HepG2 (cell line): ENCODE results near the gene PPP1R15A. TPM values are rescaled to one million over a fixed set of nuclear protein-coding genes. Genes with fewer than 3 reads are reported as not detected.

Experiments
- ATRX ChIP-seq: sonication (generic); formaldehyde crosslinking; IDR thresholded peaks from 2 replicates; pipeline ENCODE4 v1.4.0; 2020; ENCODE audit warnings: missing genetic modification reagents, borderline replicate concordance
- ELF4 ChIP-seq: sonication (generic); formaldehyde crosslinking; IDR thresholded peaks from 2 replicates; pipeline ENCODE4 v1.5.0; 2020; ENCODE audit warnings: missing genetic modification reagents, mild to moderate bottlenecking, moderate library complexity, borderline replicate concordance
- FOSL2 ChIP-seq: sonication (generic); formaldehyde crosslinking; IDR thresholded peaks from 2 replicates; pipeline ENCODE4 v1.4.0; 2020; ENCODE audit warnings: missing genetic modification reagents
- FOXK2 ChIP-seq: fragments of 450-650 bp; IDR thresholded peaks from 2 replicates; pipeline ENCODE4 v1.6.1; 2016
- HMG20A ChIP-seq: IDR thresholded peaks from 2 replicates; pipeline ENCODE4 v1.6.1; 2016; ENCODE audit warnings: borderline replicate concordance
- HMG20B ChIP-seq: conservative IDR thresholded peaks from 2 replicates; pipeline ENCODE4 v1.6.1; 2016; ENCODE audit warnings: missing genetic modification reagents, missing compliant biosample characterization
- HNRNPLL ChIP-seq: fragments of 200-400 bp; formaldehyde crosslinking; IDR thresholded peaks from 2 replicates; pipeline ENCODE4 v1.6.1; 2017; ENCODE audit warnings: mild to moderate bottlenecking, low read depth, low read length; ENCODE audit not compliant: poor library complexity, severe bottlenecking
- NFIB ChIP-seq: sonication (generic); formaldehyde crosslinking; IDR thresholded peaks from 2 replicates; pipeline ENCODE4 v1.9.0; 2021; ENCODE audit warnings: missing genetic modification reagents, mild to moderate bottlenecking, borderline replicate concordance
- PTBP1 ChIP-seq: fragments of 200-400 bp; formaldehyde crosslinking; IDR thresholded peaks from 2 replicates; pipeline ENCODE4 v1.6.1; 2018; ENCODE audit warnings: low read length, low read depth; ENCODE audit not compliant: poor library complexity, severe bottlenecking
- ZBTB8A ChIP-seq: sonication (generic); formaldehyde crosslinking; IDR thresholded peaks from 2 replicates; pipeline ENCODE4 v1.4.0; 2020; ENCODE audit warnings: mild to moderate bottlenecking, low read depth, missing genetic modification reagents, borderline replicate concordance
- ZNF205 ChIP-seq: IDR thresholded peaks from 2 replicates; pipeline ENCODE4 v1.6.1; 2018; ENCODE audit warnings: missing biosample characterization, missing genetic modification reagents
- ZNF24 ChIP-seq: fragments of 450-650 bp; IDR thresholded peaks from 2 replicates; pipeline ENCODE4 v1.6.1; 2017; ENCODE audit warnings: antibody characterized with exemption, mild to moderate bottlenecking
- ZNF44 ChIP-seq: sonication (generic); formaldehyde crosslinking; IDR thresholded peaks from 2 replicates; pipeline ENCODE4 v1.5.1; 2020; ENCODE audit warnings: mild to moderate bottlenecking, missing genetic modification reagents
- ZNF441 ChIP-seq: sonication (generic); formaldehyde crosslinking; IDR thresholded peaks from 2 replicates; pipeline ENCODE4 v1.7.0; 2021; ENCODE audit warnings: missing genetic modification reagents, borderline replicate concordance
- ZNF781 ChIP-seq: sonication (generic); formaldehyde crosslinking; IDR thresholded peaks from 2 replicates; pipeline ENCODE4 v1.5.1; 2020; ENCODE audit warnings: borderline replicate concordance, mild to moderate bottlenecking, missing genetic modification reagents; ENCODE audit errors: not compliant biosample characterization
- polyA plus RNA-seq, 8 experiments: library from polyadenylated mRNA; depleted of rRNA in 3 of 8; stranded (reverse) in 7 of 8; unstranded in 1 of 8; fragments of >200 nt; fragmentation: Illumina TruSeq in 4 of 8; extraction: Trizol in 4 of 8; gene quantifications; 2 replicates each; pipeline versions ENCODE4 v1.2.1 to v1.2.3, GENCODE V29; 2011 to 2016; ENCODE audit warnings: low read depth in 4 of 8, missing spikeins in 1 of 8, mixed read lengths in 1 of 8; ENCODE audit not compliant: insufficient read depth in 1 of 8
- total RNA-seq, 5 experiments: library from RNA; depleted of rRNA; stranded (reverse); fragments of >200 nt; fragmentation: Illumina TruSeq; extraction: Trizol; gene quantifications; 2 replicates each; pipeline ENCODE4 v1.2.3, GENCODE V29; 2016; ENCODE audit warnings: low read depth in 1 of 5
- TF ChIP-seq, protein P1 (sequence below): IDR thresholded peaks from 2 replicates; pipeline ENCODE4 v1.4.0; 2020; ENCODE audit warnings: mild to moderate bottlenecking, missing genetic modification reagents
- TF ChIP-seq, protein P2 (sequence below): sonication (generic); formaldehyde crosslinking; IDR thresholded peaks from 2 replicates; pipeline ENCODE4 v1.4.0; 2020; ENCODE audit warnings: mild to moderate bottlenecking, missing genetic modification reagents
- TF ChIP-seq, protein P3 (sequence below), 2 experiments: sonication (generic) in 1 of 2; formaldehyde crosslinking in 1 of 2; IDR thresholded peaks; 2 replicates each; pipeline versions ENCODE4 v1.5.1 to v1.6.1; 2011 to 2020; ENCODE audit warnings: borderline replicate concordance in 1 of 2, low read depth in 1 of 2, low read length in 1 of 2, mild to moderate bottlenecking in 1 of 2, missing genetic modification reagents in 1 of 2, moderate library complexity in 1 of 2
- TF ChIP-seq, protein P4 (sequence below): IDR thresholded peaks from 2 replicates; pipeline ENCODE4 v1.6.1; 2016; ENCODE audit warnings: low read depth, borderline replicate concordance
- TF ChIP-seq, protein P5 (sequence below): fragments of 450-650 bp; IDR thresholded peaks from 2 replicates; pipeline ENCODE4 v1.6.1; 2017

PPP1R15A gene
- total and polyA plus RNA-seq, 2 of the 13 experiments (the other 11 are each of a cell fraction or from before 2014, with no cell fraction given) = 15.6 to 18.5 TPM

DNA sequence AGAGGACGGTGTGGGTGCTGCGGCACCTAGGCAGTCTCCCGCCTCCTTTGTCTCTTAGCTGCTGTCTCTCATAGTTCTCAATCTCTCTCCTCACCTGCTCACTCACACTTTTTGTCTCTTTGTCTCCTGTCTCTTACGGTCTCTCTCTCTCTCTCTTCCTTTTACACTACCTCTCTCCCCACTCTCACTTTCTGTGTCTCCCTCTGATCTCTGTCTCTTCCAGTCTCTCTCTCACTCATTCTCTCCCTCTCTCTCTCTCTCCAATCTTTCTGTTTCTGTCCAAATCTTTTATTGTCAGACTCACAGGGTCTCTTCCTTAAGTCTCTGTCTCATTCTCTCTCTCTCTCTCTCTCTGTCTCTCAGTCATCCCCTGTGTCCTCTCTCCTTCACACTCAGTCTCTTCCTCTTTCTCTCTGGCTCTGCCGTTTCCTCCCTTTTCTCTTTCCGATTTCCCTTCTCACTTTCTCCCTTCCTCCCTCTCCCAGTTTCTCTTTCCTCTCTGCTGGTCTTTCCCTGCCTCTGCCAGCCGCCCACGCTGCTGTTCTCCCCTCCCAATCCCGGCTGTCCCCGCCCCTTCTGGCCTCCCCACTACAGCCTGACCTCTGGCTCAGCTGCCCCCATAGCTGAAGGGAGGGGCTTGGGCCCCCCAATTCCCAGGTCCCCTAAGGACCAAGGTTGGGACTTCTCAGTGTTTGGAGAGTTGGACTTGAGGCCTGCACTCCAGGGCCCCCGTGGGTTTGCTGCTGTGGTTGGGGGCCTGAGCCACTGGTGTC lies 3.9 kb upstream of the PPP1R15A start, which contains the start of gene PLEKHA4 (continued):
- TF ChIP-seq, protein P1, sequence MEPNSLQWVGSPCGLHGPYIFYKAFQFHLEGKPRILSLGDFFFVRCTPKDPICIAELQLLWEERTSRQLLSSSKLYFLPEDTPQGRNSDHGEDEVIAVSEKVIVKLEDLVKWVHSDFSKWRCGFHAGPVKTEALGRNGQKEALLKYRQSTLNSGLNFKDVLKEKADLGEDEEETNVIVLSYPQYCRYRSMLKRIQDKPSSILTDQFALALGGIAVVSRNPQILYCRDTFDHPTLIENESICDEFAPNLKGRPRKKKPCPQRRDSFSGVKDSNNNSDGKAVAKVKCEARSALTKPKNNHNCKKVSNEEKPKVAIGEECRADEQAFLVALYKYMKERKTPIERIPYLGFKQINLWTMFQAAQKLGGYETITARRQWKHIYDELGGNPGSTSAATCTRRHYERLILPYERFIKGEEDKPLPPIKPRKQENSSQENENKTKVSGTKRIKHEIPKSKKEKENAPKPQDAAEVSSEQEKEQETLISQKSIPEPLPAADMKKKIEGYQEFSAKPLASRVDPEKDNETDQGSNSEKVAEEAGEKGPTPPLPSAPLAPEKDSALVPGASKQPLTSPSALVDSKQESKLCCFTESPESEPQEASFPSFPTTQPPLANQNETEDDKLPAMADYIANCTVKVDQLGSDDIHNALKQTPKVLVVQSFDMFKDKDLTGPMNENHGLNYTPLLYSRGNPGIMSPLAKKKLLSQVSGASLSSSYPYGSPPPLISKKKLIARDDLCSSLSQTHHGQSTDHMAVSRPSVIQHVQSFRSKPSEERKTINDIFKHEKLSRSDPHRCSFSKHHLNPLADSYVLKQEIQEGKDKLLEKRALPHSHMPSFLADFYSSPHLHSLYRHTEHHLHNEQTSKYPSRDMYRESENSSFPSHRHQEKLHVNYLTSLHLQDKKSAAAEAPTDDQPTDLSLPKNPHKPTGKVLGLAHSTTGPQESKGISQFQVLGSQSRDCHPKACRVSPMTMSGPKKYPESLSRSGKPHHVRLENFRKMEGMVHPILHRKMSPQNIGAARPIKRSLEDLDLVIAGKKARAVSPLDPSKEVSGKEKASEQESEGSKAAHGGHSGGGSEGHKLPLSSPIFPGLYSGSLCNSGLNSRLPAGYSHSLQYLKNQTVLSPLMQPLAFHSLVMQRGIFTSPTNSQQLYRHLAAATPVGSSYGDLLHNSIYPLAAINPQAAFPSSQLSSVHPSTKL = peak; percentile 7; the same call in 1 of the 2 replicates
- TF ChIP-seq PTBP1 = no peak
- TF ChIP-seq, protein P2, sequence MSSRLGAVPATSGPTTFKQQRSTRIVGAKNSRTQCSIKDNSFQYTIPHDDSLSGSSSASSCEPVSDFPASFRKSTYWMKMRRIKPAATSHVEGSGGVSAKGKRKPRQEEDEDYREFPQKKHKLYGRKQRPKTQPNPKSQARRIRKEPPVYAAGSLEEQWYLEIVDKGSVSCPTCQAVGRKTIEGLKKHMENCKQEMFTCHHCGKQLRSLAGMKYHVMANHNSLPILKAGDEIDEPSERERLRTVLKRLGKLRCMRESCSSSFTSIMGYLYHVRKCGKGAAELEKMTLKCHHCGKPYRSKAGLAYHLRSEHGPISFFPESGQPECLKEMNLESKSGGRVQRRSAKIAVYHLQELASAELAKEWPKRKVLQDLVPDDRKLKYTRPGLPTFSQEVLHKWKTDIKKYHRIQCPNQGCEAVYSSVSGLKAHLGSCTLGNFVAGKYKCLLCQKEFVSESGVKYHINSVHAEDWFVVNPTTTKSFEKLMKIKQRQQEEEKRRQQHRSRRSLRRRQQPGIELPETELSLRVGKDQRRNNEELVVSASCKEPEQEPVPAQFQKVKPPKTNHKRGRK (CRISPR knock-in tag) = peak; percentile 92
- TF ChIP-seq HMG20A (CRISPR knock-in tag) = no peak
- no peak for TF ChIP-seq ATRX (CRISPR knock-in tag)
- no peak for TF ChIP-seq ZNF24
- TF ChIP-seq ZNF44 = no peak
- TF ChIP-seq ZNF781 (CRISPR knock-in tag) = peak; percentile 17
- peak; percentile 36 for TF ChIP-seq FOSL2
- no peak for TF ChIP-seq ZNF205 (CRISPR knock-in tag)
- TF ChIP-seq, protein P3, sequence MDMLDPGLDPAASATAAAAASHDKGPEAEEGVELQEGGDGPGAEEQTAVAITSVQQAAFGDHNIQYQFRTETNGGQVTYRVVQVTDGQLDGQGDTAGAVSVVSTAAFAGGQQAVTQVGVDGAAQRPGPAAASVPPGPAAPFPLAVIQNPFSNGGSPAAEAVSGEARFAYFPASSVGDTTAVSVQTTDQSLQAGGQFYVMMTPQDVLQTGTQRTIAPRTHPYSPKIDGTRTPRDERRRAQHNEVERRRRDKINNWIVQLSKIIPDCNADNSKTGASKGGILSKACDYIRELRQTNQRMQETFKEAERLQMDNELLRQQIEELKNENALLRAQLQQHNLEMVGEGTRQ (IDR thresholded peaks at IDR 0.05; ENCODE audit: low read depth, low read length) = no peak
- TF ChIP-seq, protein P3 (CRISPR knock-in tag; IDR thresholded peaks at IDR 0.05; ENCODE audit: borderline replicate concordance) = no peak
- no peak for TF ChIP-seq ELF4 (CRISPR knock-in tag)
- TF ChIP-seq ZBTB8A (CRISPR knock-in tag) = no peak
- TF ChIP-seq NFIB (CRISPR knock-in tag) = no peak
- TF ChIP-seq, protein P4, sequence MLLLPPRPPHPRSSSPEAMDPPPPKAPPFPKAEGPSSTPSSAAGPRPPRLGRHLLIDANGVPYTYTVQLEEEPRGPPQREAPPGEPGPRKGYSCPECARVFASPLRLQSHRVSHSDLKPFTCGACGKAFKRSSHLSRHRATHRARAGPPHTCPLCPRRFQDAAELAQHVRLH (CRISPR knock-in tag) = no peak; the same call in 1 of the 2 replicates
- TF ChIP-seq HNRNPLL = no peak
- TF ChIP-seq, protein P5, sequence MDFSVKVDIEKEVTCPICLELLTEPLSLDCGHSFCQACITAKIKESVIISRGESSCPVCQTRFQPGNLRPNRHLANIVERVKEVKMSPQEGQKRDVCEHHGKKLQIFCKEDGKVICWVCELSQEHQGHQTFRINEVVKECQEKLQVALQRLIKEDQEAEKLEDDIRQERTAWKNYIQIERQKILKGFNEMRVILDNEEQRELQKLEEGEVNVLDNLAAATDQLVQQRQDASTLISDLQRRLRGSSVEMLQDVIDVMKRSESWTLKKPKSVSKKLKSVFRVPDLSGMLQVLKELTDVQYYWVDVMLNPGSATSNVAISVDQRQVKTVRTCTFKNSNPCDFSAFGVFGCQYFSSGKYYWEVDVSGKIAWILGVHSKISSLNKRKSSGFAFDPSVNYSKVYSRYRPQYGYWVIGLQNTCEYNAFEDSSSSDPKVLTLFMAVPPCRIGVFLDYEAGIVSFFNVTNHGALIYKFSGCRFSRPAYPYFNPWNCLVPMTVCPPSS = no peak
- TF ChIP-seq FOXK2 = no peak; the same call in 1 of the 2 replicates
- no peak for TF ChIP-seq HMG20B (CRISPR knock-in tag)
- TF ChIP-seq ZNF441 = no peak
